HepG2 (cell line): Measurements from ENCODE around the gene NBEA. TPM values are rescaled to one million over a fixed set of nuclear protein-coding genes. Genes with fewer than 3 reads are reported as not detected.
"Not testable (repeated sequence)": the region's sequence is repeated elsewhere in the genome, so short reads cannot be mapped to it uniquely, and the experiment has no call there.

ENCODE experiments used
- ATAC-seq: fragments of 200-7000 bp; cut with Tn5 transposase; 3 replicates; pipeline ENCODE4 v1.9.1; 2020; ENCODE audit warnings: mild to moderate bottlenecking, moderate library complexity
- BruUV-seq: library from RNA; stranded (reverse); fragments of 400-500 nt; replicated peaks from 2 replicates; lab custom pipeline; 2021; lab: Mats Ljungman, UMichigan
- CTCF ChIA-PET: fragments of 300-600 bp; formaldehyde crosslinking; extraction: SDS; loops from one replicate; lab custom pipeline; 2021; ENCODE audit warnings: low total read pairs, inconsistent platforms, low intra/inter-chr PET ratio; lab: Yijun Ruan, JAX
- POLR2A ChIA-PET: fragments of 350-600 bp; sonication (Branson Sonifier 250); formaldehyde crosslinking; loops from one replicate; lab custom pipeline; 2020; ENCODE audit warnings: antibody characterized with exemption, inconsistent platforms; lab: Yijun Ruan, JAX
- DNase-seq: peaks from one replicate; pipeline ENCODE4 v3.0.0-alpha.2; 2015; ENCODE audit warnings: low spot score
- FAIRE-seq: peaks from 3 replicates; lab custom pipeline; 2011; peaks lifted over from hg19 to GRCh38; lab: Jason Lieb, UNC
- H2AFZ ChIP-seq: one replicate; pipeline ENCODE4 v1.6.1; 2011; ENCODE audit warnings: low read length, inconsistent platforms
- H3K27ac ChIP-seq: fragments of 300-600 bp; 3 replicates; pipeline ENCODE4 v1.8.0; 2011; ENCODE audit warnings: mixed run types, mild to moderate bottlenecking, mixed read lengths, low read length, inconsistent platforms; ENCODE audit not compliant: insufficient read depth; ENCODE audit errors: extremely low read length
- H3K27me3 ChIP-seq, 2 experiments: fragments of 200-600 bp in 1 of 2; 2 replicates in 1 of 2; 3 replicates in 1 of 2; pipeline versions ENCODE4 v1.6.0 to v1.8.0; 2011; ENCODE audit warnings: low read length in 2 of 2, mild to moderate bottlenecking in 2 of 2, moderate library complexity in 2 of 2, inconsistent platforms in 1 of 2; ENCODE audit not compliant: insufficient read depth in 2 of 2, control insufficient read depth in 1 of 2
- H3K36me3 ChIP-seq, 2 experiments: fragments of 200-600 bp in 1 of 2; replicated peaks in 1 of 2; 2 replicates in 1 of 2; 3 replicates in 1 of 2; pipeline versions ENCODE4 v1.5.1 to v1.8.0; 2011; ENCODE audit warnings: low read length in 2 of 2, inconsistent platforms in 1 of 2; ENCODE audit not compliant: insufficient read depth in 2 of 2, control insufficient read depth in 1 of 2
- H3K4me1 ChIP-seq: 2 replicates; pipeline ENCODE4 v1.5.1; 2012; ENCODE audit warnings: low read length, inconsistent platforms; ENCODE audit not compliant: insufficient read depth
- H3K4me2 ChIP-seq: 2 replicates; pipeline ENCODE4 v1.6.0; 2011; ENCODE audit warnings: low read depth, low read length, inconsistent platforms
- H3K4me3 ChIP-seq, 3 experiments: fragments of 200-600 bp in 1 of 3; sonication (generic), shearing (Covaris generic) in 1 of 3; replicated peaks in 1 of 3; 2 replicates each; pipeline ENCODE4 v1.5.1; 2011 to 2016; ENCODE audit warnings: low read length in 3 of 3, inconsistent platforms in 2 of 3, low read depth in 2 of 3, mild to moderate bottlenecking in 2 of 3, control low read depth in 1 of 3, mixed read lengths in 1 of 3; ENCODE audit not compliant: insufficient read depth in 1 of 3
- H3K79me2 ChIP-seq: one replicate; pipeline ENCODE4 v1.6.1; 2011; ENCODE audit warnings: low read length, inconsistent platforms; ENCODE audit not compliant: insufficient read depth
- H3K9ac ChIP-seq: 2 replicates; pipeline ENCODE4 v1.6.0; 2011; ENCODE audit warnings: mild to moderate bottlenecking, low read depth, low read length, inconsistent platforms; ENCODE audit not compliant: insufficient read depth
- H3K9me3 ChIP-seq: 2 replicates; pipeline ENCODE4 v1.5.1; 2012; ENCODE audit warnings: mild to moderate bottlenecking, low read length
- H4K20me1 ChIP-seq: 2 replicates; pipeline ENCODE4 v1.6.0; 2011; ENCODE audit warnings: inconsistent platforms, mild to moderate bottlenecking, low read length, moderate library complexity; ENCODE audit not compliant: insufficient read depth
- GATA4 ChIP-seq: sonication (generic); IDR thresholded peaks from 2 replicates; pipeline ENCODE4 v1.6.1; 2016; ENCODE audit warnings: antibody characterized with exemption, low read depth, borderline replicate concordance
- HIVEP1 ChIP-seq: sonication (generic); formaldehyde crosslinking; IDR thresholded peaks from 2 replicates; pipeline ENCODE4 v1.4.0; 2020; ENCODE audit warnings: mild to moderate bottlenecking, missing genetic modification reagents
- MIER2 ChIP-seq: IDR thresholded peaks from 2 replicates; pipeline ENCODE4 v1.6.1; 2016; ENCODE audit warnings: missing biosample characterization, missing genetic modification reagents
- TEAD3 ChIP-seq: optimal IDR thresholded peaks from 2 replicates; pipeline ENCODE3; 2016; ENCODE audit warnings: borderline replicate concordance
- WGBS: methylation state at CpG from one replicate; pipeline ENCODE4 v1.1.6; 2017; ENCODE audit warnings: low lambda C conversion rate; 5-methylcytosine and 5-hydroxymethylcytosine counted together
- in situ Hi-C: cut with HindIII; loops from 2 replicates; pipeline ENCODE4 v1.10.0; 2017; ENCODE audit warnings: low pct_unique_long_range_greater_than_20kb; ENCODE audit not compliant: extremely low pct_ligation_motif_present
- intact Hi-C: fragments of 100-400 bp; cut with micrococcal nuclease; formaldehyde crosslinking; loops from one replicate; pipeline ENCODE4 v1.10.0; 2022; ENCODE audit not compliant: unreplicated experiment
- polyA plus RNA-seq, 8 experiments: library from polyadenylated mRNA; depleted of rRNA in 3 of 8; stranded (reverse) in 7 of 8; unstranded in 1 of 8; fragments of >200 nt; fragmentation: Illumina TruSeq in 4 of 8; extraction: Trizol in 4 of 8; gene quantifications; 2 replicates each; pipeline versions ENCODE4 v1.2.1 to v1.2.3, GENCODE V29; 2011 to 2016; ENCODE audit warnings: low read depth in 4 of 8, missing spikeins in 1 of 8, mixed read lengths in 1 of 8; ENCODE audit not compliant: insufficient read depth in 1 of 8
- total RNA-seq, 5 experiments: library from RNA; depleted of rRNA; stranded (reverse); fragments of >200 nt; fragmentation: Illumina TruSeq; extraction: Trizol; gene quantifications; 2 replicates each; pipeline ENCODE4 v1.2.3, GENCODE V29; 2016; ENCODE audit warnings: low read depth in 1 of 5
- TF ChIP-seq, protein P1 (sequence below), 2 experiments: IDR thresholded peaks; 2 replicates each; pipeline ENCODE4 v1.6.1; 2011 to 2012; ENCODE audit warnings: low read length in 2 of 2, borderline replicate concordance in 1 of 2, low read depth in 1 of 2, mild to moderate bottlenecking in 1 of 2, moderate library complexity in 1 of 2

Gene NBEA
- total and polyA plus RNA-seq, 2 of the 13 experiments (the other 11 are each of a cell fraction or from before 2014, with no cell fraction given), result 2.7 to 2.8 TPM

DNA sequence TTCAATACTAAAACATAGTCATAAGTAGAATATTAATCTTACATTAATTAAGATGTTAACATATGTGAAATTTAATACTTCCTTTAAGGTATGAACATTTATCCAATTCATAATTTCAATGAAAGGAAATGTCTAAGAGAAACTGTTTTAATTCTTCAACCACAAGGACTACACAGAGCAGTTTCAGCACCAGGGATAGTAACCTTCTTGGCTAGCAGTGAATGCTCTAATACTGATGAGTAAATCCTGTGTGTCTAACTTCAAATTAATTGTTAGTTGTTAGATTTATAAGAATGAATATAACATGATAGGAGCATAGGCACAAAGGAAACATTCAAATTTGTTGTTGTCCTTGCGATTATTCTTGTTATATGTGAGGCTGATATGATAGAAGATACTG, 15.6 kb upstream of the NBEA start:
- no peaks in the 10 kb centered on the region for H3K36me3 ChIP-seq
- POLR2A ChIA-PET, result no interaction called here
- H2AFZ ChIP-seq, result no peak overlapping the region
- H3K79me2 ChIP-seq, result no peaks in the 10 kb centered on the region
- BruUV-seq, result no TSS peak
- H3K9ac ChIP-seq, result no peak overlapping the region
- intact Hi-C loops, result no loop called here
- WGBS, result 44% methylated on average over 1 of the region's 1 CpG
- in situ Hi-C loops, result no loop called here
- no peaks in the 10 kb centered on the region for H3K9me3 ChIP-seq
- TF ChIP-seq GATA4 (no peak), TEAD3 (no peak), HIVEP1 (CRISPR knock-in tag) (no peak), MIER2 (CRISPR knock-in tag) (peak; percentile 94)
- TF ChIP-seq, protein P1, sequence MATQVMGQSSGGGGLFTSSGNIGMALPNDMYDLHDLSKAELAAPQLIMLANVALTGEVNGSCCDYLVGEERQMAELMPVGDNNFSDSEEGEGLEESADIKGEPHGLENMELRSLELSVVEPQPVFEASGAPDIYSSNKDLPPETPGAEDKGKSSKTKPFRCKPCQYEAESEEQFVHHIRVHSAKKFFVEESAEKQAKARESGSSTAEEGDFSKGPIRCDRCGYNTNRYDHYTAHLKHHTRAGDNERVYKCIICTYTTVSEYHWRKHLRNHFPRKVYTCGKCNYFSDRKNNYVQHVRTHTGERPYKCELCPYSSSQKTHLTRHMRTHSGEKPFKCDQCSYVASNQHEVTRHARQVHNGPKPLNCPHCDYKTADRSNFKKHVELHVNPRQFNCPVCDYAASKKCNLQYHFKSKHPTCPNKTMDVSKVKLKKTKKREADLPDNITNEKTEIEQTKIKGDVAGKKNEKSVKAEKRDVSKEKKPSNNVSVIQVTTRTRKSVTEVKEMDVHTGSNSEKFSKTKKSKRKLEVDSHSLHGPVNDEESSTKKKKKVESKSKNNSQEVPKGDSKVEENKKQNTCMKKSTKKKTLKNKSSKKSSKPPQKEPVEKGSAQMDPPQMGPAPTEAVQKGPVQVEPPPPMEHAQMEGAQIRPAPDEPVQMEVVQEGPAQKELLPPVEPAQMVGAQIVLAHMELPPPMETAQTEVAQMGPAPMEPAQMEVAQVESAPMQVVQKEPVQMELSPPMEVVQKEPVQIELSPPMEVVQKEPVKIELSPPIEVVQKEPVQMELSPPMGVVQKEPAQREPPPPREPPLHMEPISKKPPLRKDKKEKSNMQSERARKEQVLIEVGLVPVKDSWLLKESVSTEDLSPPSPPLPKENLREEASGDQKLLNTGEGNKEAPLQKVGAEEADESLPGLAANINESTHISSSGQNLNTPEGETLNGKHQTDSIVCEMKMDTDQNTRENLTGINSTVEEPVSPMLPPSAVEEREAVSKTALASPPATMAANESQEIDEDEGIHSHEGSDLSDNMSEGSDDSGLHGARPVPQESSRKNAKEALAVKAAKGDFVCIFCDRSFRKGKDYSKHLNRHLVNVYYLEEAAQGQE (IDR thresholded peaks at IDR 0.05; ENCODE audit: borderline replicate concordance in 1 of 2, low read depth in 1 of 2, low read length in 2 of 2), result peak; percentile 39 to 92
- no peak for FAIRE-seq
- H3K27ac ChIP-seq, result no peak overlapping the region
- no peak for ATAC-seq
- CTCF ChIA-PET, result no interaction called here
- no peaks in the 10 kb centered on the region for H3K27me3 ChIP-seq
- no peaks in the 10 kb centered on the region for H3K4me1 ChIP-seq
- H4K20me1 ChIP-seq, result no peaks in the 10 kb centered on the region
- H3K4me3 ChIP-seq, result no peak overlapping the region
- no peak for DNase-seq
- no peak overlapping the region for H3K4me2 ChIP-seq

DNA sequence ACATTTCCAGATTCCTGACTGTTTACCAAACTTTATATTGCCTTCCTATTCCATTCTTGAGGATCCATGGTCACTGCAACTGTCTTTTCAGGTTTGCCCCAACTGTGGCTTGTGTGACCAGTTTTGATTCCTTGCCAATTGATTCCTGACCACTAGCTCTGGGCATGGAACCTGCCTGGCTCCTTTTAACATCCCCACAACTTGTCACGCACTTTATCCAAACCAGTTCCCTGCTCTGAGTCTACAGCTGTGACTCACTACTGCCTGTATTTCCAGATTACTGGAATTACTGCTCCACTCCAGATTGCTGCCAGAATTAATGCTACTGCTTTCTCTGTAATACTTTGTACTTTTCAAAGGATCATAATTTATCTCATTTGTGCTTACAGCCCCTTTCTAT, 13.4 kb upstream of the NBEA start:
- BruUV-seq, H3K4me1 ChIP-seq, H3K4me2 ChIP-seq, DNase-seq, CTCF ChIA-PET, H3K9ac ChIP-seq, FAIRE-seq, H3K27ac ChIP-seq, H3K27me3 ChIP-seq, H3K4me3 ChIP-seq, ATAC-seq, H3K9me3 ChIP-seq, H2AFZ ChIP-seq, H4K20me1 ChIP-seq, H3K36me3 ChIP-seq, in situ Hi-C loops, POLR2A ChIA-PET, H3K79me2 ChIP-seq, intact Hi-C loops: not testable (repeated sequence)
- WGBS, result 0% methylated on average over 1 of the region's 1 CpG
